NB4 (cell line): ENCODE data around the gene RAB23.

Source experiments
- POLR2A ChIP-seq: IDR thresholded peaks from 2 replicates; pipeline ENCODE4 v1.6.1; 2011; ENCODE audit warnings: mild to moderate bottlenecking; ENCODE audit not compliant: insufficient read length; ENCODE audit errors: extremely low read depth
- TF ChIP-seq, protein P1 (sequence below): IDR thresholded peaks from one replicate; pipeline ENCODE4 v1.5.1; 2012; ENCODE audit warnings: low read depth, low read length

DNA sequence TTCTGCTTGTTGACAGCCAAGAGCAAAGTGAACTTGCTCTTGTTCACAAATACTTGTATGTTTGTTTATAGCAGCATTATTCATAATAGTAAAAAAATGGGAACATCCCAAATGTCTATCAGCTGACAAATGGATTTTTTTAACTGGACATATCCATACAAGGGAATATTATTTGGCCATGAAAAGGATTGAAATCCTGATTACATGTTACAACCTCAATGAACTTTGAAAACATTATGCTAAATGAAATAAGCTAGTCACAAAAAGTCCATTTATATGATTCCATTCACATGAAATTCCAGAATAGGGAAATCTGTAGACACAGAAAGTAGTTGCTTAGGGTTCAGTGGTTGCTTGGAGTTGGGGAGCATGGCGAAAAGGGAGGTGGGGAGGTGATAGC, 78.4 kb downstream of the RAB23 start:
- TF ChIP-seq, protein P1, sequence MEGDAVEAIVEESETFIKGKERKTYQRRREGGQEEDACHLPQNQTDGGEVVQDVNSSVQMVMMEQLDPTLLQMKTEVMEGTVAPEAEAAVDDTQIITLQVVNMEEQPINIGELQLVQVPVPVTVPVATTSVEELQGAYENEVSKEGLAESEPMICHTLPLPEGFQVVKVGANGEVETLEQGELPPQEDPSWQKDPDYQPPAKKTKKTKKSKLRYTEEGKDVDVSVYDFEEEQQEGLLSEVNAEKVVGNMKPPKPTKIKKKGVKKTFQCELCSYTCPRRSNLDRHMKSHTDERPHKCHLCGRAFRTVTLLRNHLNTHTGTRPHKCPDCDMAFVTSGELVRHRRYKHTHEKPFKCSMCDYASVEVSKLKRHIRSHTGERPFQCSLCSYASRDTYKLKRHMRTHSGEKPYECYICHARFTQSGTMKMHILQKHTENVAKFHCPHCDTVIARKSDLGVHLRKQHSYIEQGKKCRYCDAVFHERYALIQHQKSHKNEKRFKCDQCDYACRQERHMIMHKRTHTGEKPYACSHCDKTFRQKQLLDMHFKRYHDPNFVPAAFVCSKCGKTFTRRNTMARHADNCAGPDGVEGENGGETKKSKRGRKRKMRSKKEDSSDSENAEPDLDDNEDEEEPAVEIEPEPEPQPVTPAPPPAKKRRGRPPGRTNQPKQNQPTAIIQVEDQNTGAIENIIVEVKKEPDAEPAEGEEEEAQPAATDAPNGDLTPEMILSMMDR: no peak
- no peak for TF ChIP-seq POLR2A
